ENCODE results near the gene GPATCH2L. TPM values are rescaled to one million over a fixed set of nuclear protein-coding genes. Genes with fewer than 3 reads are reported as not detected.

GPATCH2L gene
- total and polyA plus RNA-seq, 9 donors, result 7.0 to 52.5 (median 34.1) TPM

DNA sequence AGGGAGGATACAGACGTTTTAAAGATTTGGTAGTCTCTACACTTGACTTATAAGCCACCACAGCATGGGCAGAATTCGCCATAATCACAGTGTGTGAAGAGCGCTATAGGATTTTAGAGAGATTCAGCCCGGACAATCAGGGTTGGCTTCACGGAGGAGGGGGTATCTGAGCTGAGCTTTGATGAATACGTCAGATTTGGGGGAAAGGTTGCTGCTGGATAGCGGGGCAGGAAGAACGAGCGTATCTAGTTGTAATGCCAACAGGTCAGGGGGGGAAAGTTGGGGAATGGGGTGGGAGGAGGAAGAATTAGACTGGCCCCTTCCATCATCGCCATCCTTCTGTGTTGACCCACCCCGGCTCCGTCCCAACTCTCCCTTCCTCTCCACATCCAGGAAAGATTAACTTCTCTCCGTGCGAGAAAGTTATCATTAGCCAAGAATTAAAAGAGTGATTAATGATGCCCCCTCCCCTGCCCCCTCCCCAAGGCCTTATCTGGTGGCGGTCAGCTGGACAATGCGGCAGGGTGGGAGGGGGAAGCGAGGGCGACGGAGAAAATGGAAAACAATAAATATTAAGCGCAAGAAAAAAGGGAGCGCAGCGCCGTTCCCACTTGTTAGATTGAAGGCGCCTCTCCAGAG lies 13.5 kb upstream of the GPATCH2L start:
- TF ChIP-seq, protein P1, sequence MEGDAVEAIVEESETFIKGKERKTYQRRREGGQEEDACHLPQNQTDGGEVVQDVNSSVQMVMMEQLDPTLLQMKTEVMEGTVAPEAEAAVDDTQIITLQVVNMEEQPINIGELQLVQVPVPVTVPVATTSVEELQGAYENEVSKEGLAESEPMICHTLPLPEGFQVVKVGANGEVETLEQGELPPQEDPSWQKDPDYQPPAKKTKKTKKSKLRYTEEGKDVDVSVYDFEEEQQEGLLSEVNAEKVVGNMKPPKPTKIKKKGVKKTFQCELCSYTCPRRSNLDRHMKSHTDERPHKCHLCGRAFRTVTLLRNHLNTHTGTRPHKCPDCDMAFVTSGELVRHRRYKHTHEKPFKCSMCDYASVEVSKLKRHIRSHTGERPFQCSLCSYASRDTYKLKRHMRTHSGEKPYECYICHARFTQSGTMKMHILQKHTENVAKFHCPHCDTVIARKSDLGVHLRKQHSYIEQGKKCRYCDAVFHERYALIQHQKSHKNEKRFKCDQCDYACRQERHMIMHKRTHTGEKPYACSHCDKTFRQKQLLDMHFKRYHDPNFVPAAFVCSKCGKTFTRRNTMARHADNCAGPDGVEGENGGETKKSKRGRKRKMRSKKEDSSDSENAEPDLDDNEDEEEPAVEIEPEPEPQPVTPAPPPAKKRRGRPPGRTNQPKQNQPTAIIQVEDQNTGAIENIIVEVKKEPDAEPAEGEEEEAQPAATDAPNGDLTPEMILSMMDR (IDR thresholded peaks at IDR 0.05), result no peak
- TF ChIP-seq POLR2A (IDR thresholded peaks at IDR 0.05) (no peak), EP300 (IDR thresholded peaks at IDR 0.05) (no peak)
- H3K4me3 ChIP-seq, result no peak overlapping the region
- peaks cover 0 to 3% of the 10 kb centered on the region in 2 donors for H3K9me3 ChIP-seq
- intact Hi-C loops (cut with DNase I), result loop anchor here in 1 of 4 donors (5.0 kb wide), 1 partner anchor 86 kb away; no protein-coding TSS in a partner anchor
- no peaks in the 10 kb centered on the region for H3K4me1 ChIP-seq (ENCODE audit: insufficient read depth)
- WGBS, 3 donors, result 2 to 4% (median 4%) methylated on average over 24 of the region's 24 CpGs
- H3K36me3 ChIP-seq, result no peaks in the 10 kb centered on the region
- DNase-seq, result no peak
- H3K27ac ChIP-seq, result no peak overlapping the region
- H3K27me3 ChIP-seq, result no peaks in the 10 kb centered on the region

- Histone ChIP-seq H3K4me3 (peak overlapping the region; percentile 6), H3K9me3 (peaks cover 0 to 5% of the 10 kb centered on the region in 2 donors), H3K27me3 (no peaks in the 10 kb centered on the region), H3K27ac (no peak overlapping the region), H3K36me3 (no peaks in the 10 kb centered on the region), H3K4me1 (ENCODE audit: insufficient read depth) (no peaks in the 10 kb centered on the region)
- WGBS, 3 donors, result 10% methylated on average over 50 of the region's 50 CpGs
- DNase-seq, result no peak
- TF ChIP-seq POLR2A (IDR thresholded peaks at IDR 0.05) (no peak), EP300 (IDR thresholded peaks at IDR 0.05) (no peak)
- TF ChIP-seq, protein P1 (IDR thresholded peaks at IDR 0.05), result no peak
- intact Hi-C loops (cut with DNase I), result loop anchor here in 1 of 4 donors (5.0 kb wide), 1 partner anchor 87 kb away; no protein-coding TSS in a partner anchor
Observed at GRCh38 chr14:76138758-76139723, 12.7 kb upstream of the GPATCH2L start.

GRCh38 chr14:76143642-76144041 lies 8.1 kb upstream of the GPATCH2L start:
- peaks cover 5 to 6% of the 10 kb centered on the region in 2 donors for H3K9me3 ChIP-seq
- intact Hi-C loops (cut with DNase I), result no loop called here
- 58 to 66% (median 58%) methylated on average over 2 of the region's 2 CpGs for WGBS, 3 donors

DNA sequence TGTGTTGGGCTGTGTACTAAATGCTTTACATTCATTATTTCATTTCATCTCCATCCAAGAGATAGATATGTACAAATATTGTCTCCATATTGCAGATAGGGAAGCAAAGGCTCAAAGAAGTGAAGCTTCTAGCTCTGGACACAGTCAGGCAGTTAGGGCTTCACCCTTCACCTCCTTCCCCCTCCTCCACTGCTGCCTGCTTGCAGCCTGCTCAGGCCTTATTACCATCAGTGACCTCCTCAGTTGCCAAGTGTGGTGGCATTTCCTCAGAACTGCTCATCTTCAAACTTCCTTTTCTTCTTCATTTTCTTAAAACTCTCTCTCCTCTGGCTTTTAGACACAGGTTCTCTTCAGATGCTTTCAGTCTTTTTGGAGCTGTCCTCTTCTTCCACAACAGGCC lies 4.7 kb upstream of the GPATCH2L start:
- intact Hi-C loops (cut with DNase I), result no loop called here
- no peak overlapping the region for H3K4me3 ChIP-seq
- peaks cover 5 to 6% of the 10 kb centered on the region in 2 donors for H3K9me3 ChIP-seq

More at GRCh38 chr14:76143642-76144041, 8.1 kb upstream of the GPATCH2L start:
- no peak for DNase-seq
- H3K27ac ChIP-seq, result no peak overlapping the region
- no peaks in the 10 kb centered on the region for H3K27me3 ChIP-seq
- no peak overlapping the region for H3K4me3 ChIP-seq
- H3K36me3 ChIP-seq, result no peaks in the 10 kb centered on the region
- no peaks in the 10 kb centered on the region for H3K4me1 ChIP-seq (ENCODE audit: insufficient read depth)
- TF ChIP-seq EP300 (IDR thresholded peaks at IDR 0.05) (no peak), POLR2A (IDR thresholded peaks at IDR 0.05) (no peak)
- TF ChIP-seq, protein P1 (IDR thresholded peaks at IDR 0.05), result no peak

More for the DNA sequence above, 4.7 kb upstream of the GPATCH2L start:
- no peak for DNase-seq
- Histone ChIP-seq H3K4me1 (ENCODE audit: insufficient read depth) (no peaks in the 10 kb centered on the region), H3K36me3 (no peaks in the 10 kb centered on the region), H3K27me3 (no peaks in the 10 kb centered on the region), H3K27ac (no peak overlapping the region)
- TF ChIP-seq POLR2A (IDR thresholded peaks at IDR 0.05) (no peak), EP300 (IDR thresholded peaks at IDR 0.05) (no peak)
- TF ChIP-seq, protein P1 (IDR thresholded peaks at IDR 0.05), result no peak
